NOMO-1 treated with dmso at 0.1 percent for 144 hours (cell line): Measurements from ENCODE around the gene STK32C.

Experiments used
- DNase-seq: peaks from one replicate; lab custom pipeline; 2025; ENCODE audit not compliant: unreplicated experiment; lab: John Stamatoyannopoulos, UW

The STK32C gene

GRCh38 chr10:132202070-132202970, 105.4 kb downstream of the STK32C start:
- no peak for DNase-seq

DNA sequence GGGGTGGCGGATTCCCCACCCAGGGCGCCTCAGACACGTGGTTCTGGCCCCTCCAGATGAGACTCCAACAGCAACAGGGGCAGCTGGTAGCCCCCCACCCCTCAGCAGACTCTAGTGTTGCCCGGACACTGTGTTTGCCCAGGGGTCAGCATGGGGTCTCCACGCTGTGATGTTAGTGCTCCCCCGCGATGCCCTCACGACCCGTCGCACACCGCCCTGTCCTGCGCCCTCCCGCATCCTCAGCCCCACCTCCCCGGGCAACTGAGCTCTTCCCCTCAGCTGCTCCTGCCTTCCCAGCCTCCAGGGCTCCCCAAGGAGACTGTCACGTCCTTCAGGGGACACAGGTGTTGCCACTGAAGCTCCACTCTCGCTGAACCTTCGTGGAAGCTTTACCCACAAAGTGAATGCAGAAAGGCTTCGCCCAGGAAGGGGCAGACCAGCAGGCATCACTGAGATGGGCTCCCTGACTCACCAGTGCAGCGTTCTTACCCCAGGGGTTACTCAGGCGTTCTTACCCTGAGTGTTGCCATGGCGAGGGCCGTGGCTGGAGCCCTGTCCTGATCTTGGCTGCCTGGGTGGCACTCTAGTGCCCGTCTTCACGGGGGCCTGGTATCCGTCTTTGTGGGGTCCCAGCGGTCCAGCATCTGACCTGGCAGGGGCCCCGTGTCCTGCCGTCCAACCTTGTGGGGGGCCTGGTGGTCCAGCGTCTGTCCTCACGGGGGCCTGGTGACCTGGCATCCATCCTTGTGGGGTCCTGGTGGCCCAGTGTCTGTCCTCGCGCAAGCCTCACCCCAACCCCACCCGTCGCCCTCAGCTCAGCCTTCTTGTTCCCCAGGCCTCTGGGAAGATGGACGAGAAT, 106.4 kb downstream of the STK32C start:
- DNase-seq, result no peak

DNA sequence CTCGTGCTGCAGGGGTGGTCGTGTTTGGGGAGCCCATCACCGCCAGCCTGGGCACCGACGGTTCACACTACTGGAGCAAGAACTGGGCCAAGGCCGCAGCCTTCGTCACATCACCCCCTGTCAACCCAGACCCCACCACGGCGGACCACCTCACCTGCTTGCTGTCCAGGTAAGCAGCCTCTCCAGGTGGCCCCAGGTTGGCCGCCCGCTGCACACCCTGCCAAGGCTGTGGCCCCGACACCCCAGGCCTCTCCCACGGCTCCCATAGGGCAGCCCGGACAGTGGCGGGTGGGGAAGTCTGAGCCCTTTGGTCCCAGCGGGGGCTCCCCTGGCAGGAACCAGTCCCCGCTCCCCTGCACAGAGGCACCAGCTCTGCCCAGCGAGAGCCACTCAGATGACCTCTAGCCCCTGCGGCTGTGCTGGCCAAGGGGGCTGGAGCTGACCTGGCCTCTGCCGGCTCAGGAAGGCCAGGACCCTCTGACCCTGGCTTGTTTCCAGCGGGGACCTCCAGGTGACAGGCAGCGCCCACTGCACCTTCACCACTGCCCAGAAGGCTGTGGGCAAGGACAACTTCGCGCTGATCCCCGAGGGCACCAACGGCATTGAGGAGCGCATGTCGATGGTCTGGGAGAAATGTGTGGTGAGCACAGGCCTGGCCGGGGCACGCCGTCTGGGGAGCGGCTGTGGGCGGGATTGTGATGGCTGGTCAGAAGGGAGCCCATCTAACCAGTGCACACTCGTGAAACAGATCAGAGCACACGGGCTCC, 107.2 kb downstream of the STK32C start:
- DNase-seq, result no peak

DNA sequence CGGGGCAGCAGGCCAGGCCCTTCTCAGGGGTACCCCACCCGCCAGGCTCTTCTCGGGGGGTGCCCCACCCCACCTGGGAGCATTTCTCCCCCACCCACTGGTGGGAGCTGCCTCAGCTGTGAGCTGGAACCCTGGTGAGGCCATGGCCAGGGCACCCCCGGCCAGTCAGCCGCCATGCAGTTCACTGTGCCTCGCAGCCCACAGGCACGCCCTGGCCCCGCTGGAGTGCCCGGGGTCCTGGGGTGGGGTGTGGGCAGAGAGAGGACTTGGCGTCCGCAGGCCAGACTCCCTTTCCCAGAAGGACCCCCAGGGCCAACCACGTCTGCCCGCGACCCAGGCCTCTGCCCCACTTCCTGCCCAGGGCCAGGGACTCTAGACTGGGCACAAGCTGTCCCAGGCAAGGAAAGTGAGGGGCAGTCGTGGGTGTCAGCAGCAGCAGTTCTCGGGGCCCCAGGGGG, 107.9 kb downstream of the STK32C start:
- DNase-seq, result no peak

DNA sequence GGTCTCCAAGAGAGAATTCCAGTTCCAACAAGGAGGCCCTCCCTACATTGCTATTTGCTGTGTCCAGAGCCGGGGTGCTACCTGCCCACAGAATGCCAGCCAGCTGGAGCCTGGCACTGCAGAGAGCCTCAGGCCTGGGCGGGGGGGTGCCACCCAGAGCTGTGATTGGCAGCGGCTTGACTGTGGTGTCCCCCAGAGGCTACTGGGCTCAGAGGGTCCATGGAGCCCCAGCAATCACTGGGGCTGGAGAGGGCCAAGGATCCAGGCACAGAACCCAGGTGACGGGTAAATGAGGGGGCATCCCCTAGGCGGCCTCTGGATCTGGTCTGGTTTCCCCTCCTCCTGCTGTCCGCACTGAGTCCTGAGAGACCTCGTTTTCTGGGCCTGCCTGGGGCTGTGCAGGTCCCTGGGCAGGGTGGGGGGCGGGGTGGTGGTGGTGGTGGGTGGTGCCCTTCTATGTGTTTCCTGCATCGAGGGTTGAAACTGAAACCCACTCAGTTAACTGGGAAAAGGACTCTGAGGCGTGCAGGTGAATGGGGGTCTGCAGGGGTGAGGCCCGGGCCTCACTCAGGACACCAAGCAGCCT, 108.4 kb downstream of the STK32C start:
- no peak for DNase-seq

DNA sequence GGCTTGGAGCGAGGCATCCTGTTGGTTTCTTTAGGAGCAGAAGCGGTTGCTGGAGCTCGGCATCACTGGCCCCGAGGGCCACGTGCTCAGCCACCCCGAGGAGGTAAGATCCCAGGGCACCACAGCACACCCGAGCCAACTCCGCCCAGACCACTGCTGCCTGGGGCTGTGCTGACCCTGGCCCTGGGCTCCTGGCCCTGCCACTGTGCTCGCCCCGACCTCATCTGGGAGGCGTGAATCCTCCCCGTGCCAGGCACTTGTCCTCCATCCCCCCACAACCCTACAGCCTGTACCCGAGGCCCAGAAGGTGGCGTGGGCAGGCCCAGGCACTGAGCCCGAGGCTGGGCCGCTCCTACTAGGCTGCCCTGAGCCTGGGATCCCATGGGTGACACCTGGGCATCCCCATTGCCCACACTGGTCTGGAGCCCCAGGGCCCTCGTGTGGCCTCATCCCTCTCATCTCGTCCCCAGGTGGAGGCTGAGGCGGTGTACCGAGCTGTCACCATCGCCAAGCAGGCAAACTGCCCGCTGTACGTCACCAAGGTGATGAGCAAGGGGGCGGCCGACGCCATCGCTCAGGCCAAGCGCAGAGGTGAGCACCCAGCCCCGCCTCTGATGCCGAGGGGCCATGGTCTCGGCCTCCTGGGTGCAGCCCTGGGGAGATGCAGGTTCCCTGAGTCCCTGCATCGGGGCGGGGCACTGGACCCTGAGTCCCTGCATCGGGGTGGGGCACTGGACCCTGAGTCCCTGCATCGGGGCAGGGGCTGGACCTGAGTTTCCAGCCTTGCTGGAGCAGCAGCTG, 109.2 kb downstream of the STK32C start:
- DNase-seq, result no peak

DNA sequence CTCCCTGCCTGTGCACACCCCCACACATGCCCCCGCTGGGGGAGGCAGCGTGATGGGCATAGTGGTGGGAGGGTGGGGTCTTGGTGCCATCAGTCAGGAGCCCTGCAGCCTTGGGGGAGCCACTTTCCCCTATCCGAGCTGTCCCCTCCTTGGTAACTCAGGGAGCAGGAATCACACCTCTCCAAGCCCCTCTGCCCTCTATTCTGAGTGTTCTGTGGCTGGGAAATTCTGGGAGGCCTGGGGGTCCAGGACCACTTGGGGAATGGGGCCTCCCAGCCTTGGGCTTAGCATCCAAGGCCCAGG, 109.7 kb downstream of the STK32C start:
- DNase-seq, result no peak

DNA sequence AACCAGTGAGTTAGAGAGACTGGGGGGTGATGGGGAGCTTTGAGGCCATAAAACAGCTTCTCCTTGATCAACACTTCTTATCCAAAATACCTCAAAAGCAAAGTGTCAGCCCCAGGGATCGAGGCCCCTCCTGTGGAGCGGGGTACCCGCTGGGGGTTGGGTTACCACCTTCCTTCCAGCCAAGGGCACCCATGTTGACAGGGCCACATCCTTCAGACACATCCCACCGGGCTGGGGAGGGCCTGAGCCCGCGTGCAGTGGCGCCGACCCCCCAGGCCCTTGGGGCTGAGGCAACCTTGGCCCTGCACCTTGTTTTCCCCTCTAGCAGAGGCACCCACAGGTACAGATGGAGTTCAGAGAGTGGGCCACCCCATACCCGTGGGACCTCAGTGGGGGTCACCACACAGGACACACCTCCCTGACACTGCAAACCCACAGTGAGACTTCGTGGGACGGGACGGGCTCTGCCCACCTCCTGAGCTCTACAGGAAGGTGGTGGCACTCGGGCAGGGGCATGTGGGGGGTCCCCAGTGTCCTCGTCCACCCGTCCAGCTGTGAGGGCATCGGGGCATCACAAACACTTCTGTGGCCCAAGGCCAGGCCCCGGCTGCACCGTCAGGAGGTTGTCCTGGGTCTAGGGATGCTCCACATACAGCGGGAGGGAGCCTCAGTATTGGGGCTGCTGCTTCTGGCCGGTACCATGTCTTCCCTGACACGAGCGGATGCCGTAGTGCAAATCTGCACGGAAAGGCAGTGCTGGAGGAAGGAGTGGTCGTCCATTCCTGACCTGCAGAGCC, 110.3 kb downstream of the STK32C start:
- DNase-seq, result no peak

- DNase-seq, result no peak
Observed at GRCh38 chr10:132196178-132197113, 111.3 kb downstream of the STK32C start.

DNA sequence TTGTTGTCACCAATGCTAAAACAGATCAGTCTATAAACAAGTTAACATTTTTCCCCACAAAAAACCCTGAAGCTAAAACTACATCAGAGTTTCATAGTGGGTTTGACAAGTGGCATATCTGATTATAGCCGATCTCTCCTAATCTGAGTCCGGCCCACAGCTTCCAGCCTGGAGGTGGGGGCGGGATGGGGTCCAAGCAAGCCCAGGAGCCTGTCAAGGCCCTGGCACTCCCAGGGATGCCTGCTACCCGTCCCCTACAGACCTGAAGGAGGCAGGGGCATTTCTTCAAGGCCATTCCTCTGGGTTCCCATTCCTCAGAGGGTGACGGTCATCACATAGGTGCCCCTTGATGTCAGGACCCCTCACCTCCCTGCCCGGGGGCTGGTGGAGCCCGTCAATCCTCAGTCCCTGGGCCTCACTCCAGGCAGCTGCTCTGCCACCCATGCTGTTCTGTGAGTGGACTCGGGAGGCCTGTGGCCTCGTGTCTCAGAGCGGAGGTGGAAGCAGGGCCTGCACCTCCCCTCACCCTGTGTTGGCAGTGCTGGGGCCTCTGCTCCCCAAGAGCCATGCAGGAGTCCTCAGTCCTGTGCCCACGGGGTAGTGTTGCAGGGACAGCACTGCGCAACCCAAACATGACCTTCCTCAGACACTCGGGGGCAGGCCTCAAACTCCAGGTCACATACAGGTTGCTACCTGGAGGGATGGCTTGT, 112.2 kb downstream of the STK32C start:
- no peak for DNase-seq

DNA sequence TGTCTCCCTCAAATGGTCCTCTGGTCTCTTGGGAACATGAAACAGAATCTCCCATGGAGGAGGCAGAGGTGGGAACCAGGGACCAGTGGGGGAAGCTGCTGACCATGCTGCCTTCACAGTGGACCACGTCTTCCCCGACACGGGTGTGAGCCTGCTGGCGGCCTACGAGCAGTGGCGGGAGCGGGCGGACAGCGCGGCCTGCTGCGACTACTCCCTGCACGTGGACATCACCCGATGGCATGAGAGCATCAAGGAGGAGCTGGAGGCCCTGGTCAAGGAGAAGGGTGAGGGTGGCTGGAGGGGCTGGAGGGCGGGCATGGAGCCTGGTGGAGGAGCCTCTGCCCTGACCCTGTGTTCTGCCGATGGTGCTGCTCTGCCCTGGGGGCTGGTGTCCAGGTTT, 113.0 kb downstream of the STK32C start:
- DNase-seq, result no peak

DNA sequence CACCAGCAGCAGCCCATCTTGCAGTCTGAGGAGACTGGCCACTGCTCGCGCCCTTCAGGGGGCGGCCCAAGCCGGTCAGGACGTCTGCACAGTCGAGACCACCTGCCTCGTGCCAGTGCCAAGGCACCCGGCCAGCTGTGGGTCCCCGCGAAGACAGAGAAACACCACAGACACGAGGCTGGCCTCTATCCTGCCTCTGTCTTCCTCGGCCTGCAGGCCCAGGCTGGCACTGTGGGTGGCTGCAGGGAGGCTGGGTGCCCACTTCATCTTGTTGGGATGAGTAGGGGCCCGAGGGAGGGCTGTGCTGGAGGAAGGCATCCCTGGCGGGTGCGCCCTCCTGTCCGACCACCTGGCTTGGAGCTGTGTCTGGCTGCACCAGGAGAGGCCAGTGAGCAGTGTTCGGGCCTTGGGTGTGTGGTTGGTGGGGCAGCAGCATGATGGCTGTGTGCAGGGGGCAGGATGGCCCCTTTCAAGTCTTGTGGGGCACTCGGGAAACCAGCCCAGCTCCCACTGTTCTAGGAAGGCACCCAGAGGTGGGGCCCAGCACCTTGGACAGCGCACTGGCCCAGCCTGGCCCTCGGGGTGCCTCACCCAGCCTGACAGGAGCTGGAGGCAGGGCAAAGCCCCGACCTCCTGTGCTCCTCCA, 113.7 kb downstream of the STK32C start:
- DNase-seq, result no peak

GRCh38 chr10:132192991-132193665, 114.6 kb downstream of the STK32C start:
- DNase-seq, result no peak

DNA sequence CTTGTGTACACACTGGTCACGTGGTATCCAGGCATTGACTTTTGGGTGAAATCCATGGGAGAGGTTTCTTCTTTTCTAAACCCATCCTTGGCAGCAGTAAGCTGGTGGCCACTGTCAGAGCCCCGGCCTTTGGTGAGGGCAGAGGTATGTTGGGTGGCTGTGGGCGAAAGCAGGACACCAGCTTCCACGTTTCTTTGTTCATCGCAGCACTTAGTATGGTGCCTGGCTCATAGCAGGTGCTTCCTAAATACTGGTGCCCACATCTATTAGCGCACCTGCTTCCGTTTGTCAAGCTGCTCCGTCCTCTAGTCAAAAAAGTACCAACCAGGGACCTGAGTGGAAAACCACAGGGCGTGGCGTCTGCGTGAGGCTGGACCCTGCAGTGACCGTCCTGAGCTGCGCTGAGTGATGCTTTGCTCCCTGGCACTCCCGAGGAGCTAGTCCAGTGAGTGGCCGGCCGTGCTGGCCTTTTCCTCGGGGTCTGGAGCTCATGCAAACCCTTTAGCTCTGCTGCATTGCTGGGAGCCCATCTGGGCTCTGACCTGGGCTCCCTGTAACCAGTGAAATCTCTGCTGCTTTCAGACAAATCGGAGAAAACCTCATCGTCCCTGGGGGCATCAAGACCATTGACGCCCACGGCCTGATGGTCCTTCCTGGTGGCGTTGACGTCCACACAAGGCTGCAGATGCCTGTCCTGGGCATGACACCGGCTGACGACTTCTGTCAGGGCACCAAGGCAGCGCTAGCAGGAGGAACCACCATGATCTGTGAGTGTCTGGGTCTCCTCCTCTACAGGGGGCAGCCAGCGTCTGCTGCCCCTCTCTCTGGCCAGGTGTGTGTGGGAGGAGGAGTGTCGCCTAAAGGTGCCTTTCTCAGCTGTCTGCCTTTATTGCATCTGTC, 115.4 kb downstream of the STK32C start:
- DNase-seq, result no peak

DNA sequence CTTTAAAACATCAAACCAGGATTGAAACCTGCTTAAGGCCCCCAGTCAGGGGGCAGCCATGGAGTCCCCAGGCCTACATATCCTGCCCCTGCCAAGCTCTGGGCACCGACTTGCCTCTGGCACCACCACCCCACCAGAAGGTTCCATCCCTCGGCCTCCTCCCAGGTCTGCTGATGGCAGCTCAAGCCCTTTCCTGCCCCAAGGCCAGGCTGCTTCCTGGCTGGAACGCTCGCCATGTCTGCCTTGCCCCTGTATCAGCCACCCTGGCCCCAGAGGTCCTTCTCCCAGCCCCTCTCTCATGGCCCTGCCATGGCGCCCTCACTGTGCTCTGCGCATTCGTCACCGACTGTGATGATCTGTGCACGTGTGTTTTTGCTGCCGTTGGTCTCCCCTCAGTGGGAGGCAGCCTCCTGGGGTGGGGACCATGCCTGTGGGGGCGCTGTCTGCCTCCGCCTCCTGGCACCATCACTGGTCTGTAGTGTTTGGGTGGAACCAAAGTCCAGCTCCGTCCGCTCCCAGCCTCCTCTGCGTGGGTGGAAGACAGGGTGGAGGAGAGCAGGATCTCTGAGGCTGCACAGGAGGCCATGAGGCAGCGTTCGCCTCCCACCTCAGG, 117.8 kb downstream of the STK32C start:
- no peak for DNase-seq
